ENCODE data around the gene RAMP3. TPM values are rescaled to one million over a fixed set of nuclear protein-coding genes. Genes with fewer than 3 reads are reported as not detected.
A peak's percentile ranks its signal among the peaks of the same experiment; 100 is the strongest.

The RAMP3 gene
- total and polyA plus RNA-seq, 2 donors (not counting 1 experiment from before 2014, with no cell fraction given): not detected

DNA sequence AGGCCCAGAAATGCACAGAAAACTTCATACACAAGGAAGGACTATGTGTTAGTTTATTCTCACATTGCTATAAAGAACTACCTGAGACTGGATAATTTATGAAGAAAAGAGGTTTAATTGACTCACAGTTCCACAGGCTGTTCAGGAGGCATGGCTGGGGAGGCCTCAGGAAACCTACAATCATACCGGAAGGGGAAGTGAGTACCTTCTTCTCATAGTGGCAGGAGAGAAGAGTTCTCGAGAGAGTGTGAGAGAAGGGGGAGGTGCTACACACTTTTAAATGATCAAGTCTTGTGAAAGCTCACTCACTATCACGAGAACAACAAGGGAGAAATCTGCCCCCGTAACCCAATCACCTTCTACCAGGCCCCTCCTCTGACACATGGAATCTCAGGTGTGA lies 16.8 kb upstream of the RAMP3 start:
- Histone ChIP-seq H3K4me1 (ENCODE audit: control insufficient read depth in 2 of 2, insufficient read depth in 2 of 2, low read length in 2 of 2) (peaks cover 5 to 18% of the 10 kb centered on the region in 2 donors), H3K27me3 (replicated peaks in 1 of 4; ENCODE audit: control extremely low read depth in 1 of 4, control insufficient read depth in 3 of 4, insufficient read depth in 4 of 4, low read length in 3 of 4) (peaks cover 0 to 10% (median 0%) of the 10 kb centered on the region in 4 experiments), H3K36me3 (replicated peaks in 1 of 2; ENCODE audit: control extremely low read depth in 1 of 2, control insufficient read depth in 1 of 2, extremely low read depth in 1 of 2, insufficient read depth in 2 of 2, low read length in 1 of 2) (no peaks in the 10 kb centered on the region), H3K4me3 (ENCODE audit: control extremely low read depth in 1 of 5, extremely low read depth in 1 of 5, insufficient read depth in 1 of 5, low read depth in 2 of 5, low read length in 4 of 5) (no peak overlapping the region), H3K9ac (ENCODE audit: low read length) (no peak overlapping the region), H3K27ac (ENCODE audit: low read length in 2 of 2) (no peak overlapping the region), H2AFZ (ENCODE audit: insufficient read depth, low read depth, low read length, poor library complexity, severe bottlenecking) (peak overlapping the region; percentile 25), H3K79me2 (ENCODE audit: control insufficient read depth, insufficient read depth, low read length) (no peaks in the 10 kb centered on the region), H4K20me1 (ENCODE audit: control insufficient read depth, insufficient read depth, low read length, poor library complexity, severe bottlenecking) (no peaks in the 10 kb centered on the region), H3K4me2 (replicated peaks; ENCODE audit: low read depth, low read length, poor library complexity, severe bottlenecking) (no peak overlapping the region), H3K9me3 (ENCODE audit: control extremely low read depth in 1 of 3, control insufficient read depth in 2 of 3, insufficient read depth in 1 of 3, low read length in 2 of 3) (no peaks in the 10 kb centered on the region)
- no peak overlapping the region for H3K27ac Mint-ChIP-seq
- no peak for DNase-seq
- CTCF ChIA-PET: interaction anchor here (1.3 kb wide), 1 partner anchor 284 kb away, joined by 3 read pairs; no protein-coding TSS in a partner anchor
- peaks cover 16% of the 10 kb centered on the region for H3K27me3 Mint-ChIP-seq
- TF ChIP-seq EZH2 (IDR thresholded peaks at IDR 0.05; ENCODE audit: borderline replicate concordance, insufficient read depth, low read depth, low read length, poor library complexity, severe bottlenecking): no peak
- TF ChIP-seq, protein P1, sequence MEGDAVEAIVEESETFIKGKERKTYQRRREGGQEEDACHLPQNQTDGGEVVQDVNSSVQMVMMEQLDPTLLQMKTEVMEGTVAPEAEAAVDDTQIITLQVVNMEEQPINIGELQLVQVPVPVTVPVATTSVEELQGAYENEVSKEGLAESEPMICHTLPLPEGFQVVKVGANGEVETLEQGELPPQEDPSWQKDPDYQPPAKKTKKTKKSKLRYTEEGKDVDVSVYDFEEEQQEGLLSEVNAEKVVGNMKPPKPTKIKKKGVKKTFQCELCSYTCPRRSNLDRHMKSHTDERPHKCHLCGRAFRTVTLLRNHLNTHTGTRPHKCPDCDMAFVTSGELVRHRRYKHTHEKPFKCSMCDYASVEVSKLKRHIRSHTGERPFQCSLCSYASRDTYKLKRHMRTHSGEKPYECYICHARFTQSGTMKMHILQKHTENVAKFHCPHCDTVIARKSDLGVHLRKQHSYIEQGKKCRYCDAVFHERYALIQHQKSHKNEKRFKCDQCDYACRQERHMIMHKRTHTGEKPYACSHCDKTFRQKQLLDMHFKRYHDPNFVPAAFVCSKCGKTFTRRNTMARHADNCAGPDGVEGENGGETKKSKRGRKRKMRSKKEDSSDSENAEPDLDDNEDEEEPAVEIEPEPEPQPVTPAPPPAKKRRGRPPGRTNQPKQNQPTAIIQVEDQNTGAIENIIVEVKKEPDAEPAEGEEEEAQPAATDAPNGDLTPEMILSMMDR (IDR thresholded peaks at IDR 0.05): no peak
- peaks cover 15% of the 10 kb centered on the region for H3K4me1 Mint-ChIP-seq
- intact Hi-C loops (cut with micrococcal nuclease): no loop called here
- no peaks in the 10 kb centered on the region for H3K9me3 Mint-ChIP-seq (ENCODE audit: insufficient read depth)
- POLR2A ChIA-PET: no interaction called here
- ATAC-seq (ENCODE audit: low read depth): no peak
- no peak overlapping the region for H3K4me3 Mint-ChIP-seq
- WGBS (ENCODE audit: insufficient coverage): 100% methylated on average over 1 of the region's 4 CpGs

DNA sequence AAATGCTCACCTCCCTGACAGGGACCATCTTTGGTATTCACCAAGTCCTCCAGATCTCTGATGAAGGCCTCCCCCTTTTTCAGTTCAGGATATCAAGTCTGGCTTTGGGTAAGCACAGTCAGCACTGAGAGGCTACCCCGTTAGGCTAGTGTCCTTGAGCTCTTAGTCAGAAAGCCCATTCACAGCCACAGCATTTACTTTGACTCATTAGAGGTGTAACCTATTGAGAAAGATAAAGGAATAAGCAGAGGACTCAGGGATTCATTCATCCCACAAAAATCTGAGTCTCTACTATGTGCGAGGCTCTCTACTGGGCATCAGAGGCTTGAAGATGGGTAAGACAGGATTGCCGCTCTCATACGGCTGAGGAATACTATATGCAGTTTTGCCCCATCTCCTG lies 14.0 kb upstream of the RAMP3 start:
- Mint-ChIP-seq H3K27ac (no peak overlapping the region), H3K4me3 (no peak overlapping the region), H3K27me3 (peaks cover 26% of the 10 kb centered on the region), H3K4me1 (peaks cover 9% of the 10 kb centered on the region), H3K9me3 (ENCODE audit: insufficient read depth) (no peaks in the 10 kb centered on the region)
- Histone ChIP-seq H2AFZ (ENCODE audit: insufficient read depth, low read depth, low read length, poor library complexity, severe bottlenecking) (no peak overlapping the region), H3K4me3 (ENCODE audit: control extremely low read depth in 1 of 5, extremely low read depth in 1 of 5, insufficient read depth in 1 of 5, low read depth in 2 of 5, low read length in 4 of 5) (no peak overlapping the region), H3K4me1 (ENCODE audit: control insufficient read depth in 2 of 2, insufficient read depth in 2 of 2, low read length in 2 of 2) (peaks cover 3 to 8% of the 10 kb centered on the region in 2 donors), H3K27ac (ENCODE audit: low read length in 2 of 2) (no peak overlapping the region), H3K9me3 (ENCODE audit: control extremely low read depth in 1 of 3, control insufficient read depth in 2 of 3, insufficient read depth in 1 of 3, low read length in 2 of 3) (no peaks in the 10 kb centered on the region), H3K79me2 (ENCODE audit: control insufficient read depth, insufficient read depth, low read length) (no peaks in the 10 kb centered on the region), H3K27me3 (replicated peaks in 1 of 4; ENCODE audit: control extremely low read depth in 1 of 4, control insufficient read depth in 3 of 4, insufficient read depth in 4 of 4, low read length in 3 of 4) (peaks cover 0 to 18% (median 2%) of the 10 kb centered on the region in 4 experiments), H4K20me1 (ENCODE audit: control insufficient read depth, insufficient read depth, low read length, poor library complexity, severe bottlenecking) (no peaks in the 10 kb centered on the region), H3K9ac (ENCODE audit: low read length) (no peak overlapping the region), H3K36me3 (replicated peaks in 1 of 2; ENCODE audit: control extremely low read depth in 1 of 2, control insufficient read depth in 1 of 2, extremely low read depth in 1 of 2, insufficient read depth in 2 of 2, low read length in 1 of 2) (no peaks in the 10 kb centered on the region), H3K4me2 (replicated peaks; ENCODE audit: low read depth, low read length, poor library complexity, severe bottlenecking) (no peak overlapping the region)
- intact Hi-C loops (cut with micrococcal nuclease): no loop called here
- no peak for ATAC-seq (ENCODE audit: low read depth)
- ChIA-PET POLR2A (no interaction called here), CTCF (no interaction called here)
- DNase-seq: no peak
- WGBS (ENCODE audit: insufficient coverage): 100% methylated on average over 3 of the region's 4 CpGs
- TF ChIP-seq EZH2 (IDR thresholded peaks at IDR 0.05; ENCODE audit: borderline replicate concordance, insufficient read depth, low read depth, low read length, poor library complexity, severe bottlenecking): no peak
- TF ChIP-seq, protein P1 (IDR thresholded peaks at IDR 0.05): no peak

All from B cell (primary cell).